MM.1S (cell line): ENCODE results near the gene DENND4B.

Experiments used
- DNase-seq: peaks from one replicate; pipeline ENCODE4 v3.0.0-alpha.2; 2015
- H2AFZ ChIP-seq: fragments of 300-600 bp; sonication (generic); 2 replicates; pipeline ENCODE4 v1.6.0; 2016; ENCODE audit warnings: antibody characterized with exemption, low read length
- H3F3A ChIP-seq: fragments of 300-600 bp; sonication (generic); 2 replicates; pipeline ENCODE4 v1.6.1; 2016; ENCODE audit warnings: mild to moderate bottlenecking, antibody characterized with exemption, low read length, moderate library complexity, mixed read lengths; ENCODE audit not compliant: insufficient read depth
- H3K27ac ChIP-seq: fragments of 300-600 bp; sonication (generic); 2 replicates; pipeline ENCODE4 v1.5.1; 2016; ENCODE audit warnings: mild to moderate bottlenecking, low read length
- H3K27me3 ChIP-seq: fragments of 300-600 bp; sonication (generic); replicated peaks from 2 replicates; pipeline ENCODE4 v1.6.0; 2016; ENCODE audit warnings: low read length; ENCODE audit not compliant: insufficient read depth
- H3K36me3 ChIP-seq: fragments of 300-600 bp; sonication (generic); replicated peaks from 2 replicates; pipeline ENCODE4 v1.6.1; 2016; ENCODE audit warnings: mild to moderate bottlenecking, low read length, mixed read lengths; ENCODE audit not compliant: insufficient read depth
- H3K4me1 ChIP-seq: fragments of 300-600 bp; sonication (generic); 2 replicates; pipeline ENCODE4 v1.6.1; 2016; ENCODE audit warnings: low read length, mixed read lengths
- H3K4me2 ChIP-seq: fragments of 300-600 bp; sonication (generic); 2 replicates; pipeline ENCODE4 v1.6.0; 2016; ENCODE audit warnings: low read depth, low read length
- H3K4me3 ChIP-seq: fragments of 300-600 bp; sonication (generic); 2 replicates; pipeline ENCODE4 v1.5.1; 2016; ENCODE audit warnings: low read length, mixed read lengths
- H3K79me2 ChIP-seq: fragments of 300-600 bp; sonication (generic); 2 replicates; pipeline ENCODE4 v1.6.1; 2016; ENCODE audit warnings: mixed run types, low read length, mixed read lengths
- H3K9ac ChIP-seq: fragments of 300-600 bp; sonication (generic); 2 replicates; pipeline ENCODE4 v1.6.1; 2016; ENCODE audit warnings: low read length, mixed read lengths
- H3K9me2 ChIP-seq: fragments of 300-600 bp; sonication (generic); replicated peaks from 2 replicates; pipeline ENCODE4 v1.6.1; 2016; ENCODE audit warnings: mild to moderate bottlenecking, low read length, mixed read lengths; ENCODE audit not compliant: insufficient read depth
- H3K9me3 ChIP-seq: fragments of 300-600 bp; sonication (generic); replicated peaks from 2 replicates; pipeline ENCODE4 v1.6.1; 2016; ENCODE audit warnings: mild to moderate bottlenecking, low read length, mixed read lengths; ENCODE audit not compliant: insufficient read depth
- H4K20me1 ChIP-seq: fragments of 300-600 bp; sonication (generic); 2 replicates; pipeline ENCODE4 v1.6.1; 2016; ENCODE audit warnings: mild to moderate bottlenecking, low read length, moderate library complexity, mixed read lengths; ENCODE audit not compliant: insufficient read depth
- EZH2 ChIP-seq: fragments of 300-600 bp; sonication (generic); optimal IDR thresholded peaks from 2 replicates; pipeline ENCODE3; 2017; ENCODE audit warnings: low read depth, mild to moderate bottlenecking, antibody characterized with exemption, low read length, mixed read lengths
- EZH2phosphoT487 ChIP-seq: fragments of 300-600 bp; sonication (generic); IDR thresholded peaks from 2 replicates; pipeline ENCODE4 v1.6.1; 2018; ENCODE audit warnings: antibody characterized with exemption, low read length
- TF ChIP-seq, protein P1 (sequence below): fragments of 300-600 bp; sonication (generic); IDR thresholded peaks from 2 replicates; pipeline ENCODE4 v1.5.1; 2016; ENCODE audit warnings: antibody characterized with exemption, low read length, mixed read lengths

The DENND4B gene

DNA sequence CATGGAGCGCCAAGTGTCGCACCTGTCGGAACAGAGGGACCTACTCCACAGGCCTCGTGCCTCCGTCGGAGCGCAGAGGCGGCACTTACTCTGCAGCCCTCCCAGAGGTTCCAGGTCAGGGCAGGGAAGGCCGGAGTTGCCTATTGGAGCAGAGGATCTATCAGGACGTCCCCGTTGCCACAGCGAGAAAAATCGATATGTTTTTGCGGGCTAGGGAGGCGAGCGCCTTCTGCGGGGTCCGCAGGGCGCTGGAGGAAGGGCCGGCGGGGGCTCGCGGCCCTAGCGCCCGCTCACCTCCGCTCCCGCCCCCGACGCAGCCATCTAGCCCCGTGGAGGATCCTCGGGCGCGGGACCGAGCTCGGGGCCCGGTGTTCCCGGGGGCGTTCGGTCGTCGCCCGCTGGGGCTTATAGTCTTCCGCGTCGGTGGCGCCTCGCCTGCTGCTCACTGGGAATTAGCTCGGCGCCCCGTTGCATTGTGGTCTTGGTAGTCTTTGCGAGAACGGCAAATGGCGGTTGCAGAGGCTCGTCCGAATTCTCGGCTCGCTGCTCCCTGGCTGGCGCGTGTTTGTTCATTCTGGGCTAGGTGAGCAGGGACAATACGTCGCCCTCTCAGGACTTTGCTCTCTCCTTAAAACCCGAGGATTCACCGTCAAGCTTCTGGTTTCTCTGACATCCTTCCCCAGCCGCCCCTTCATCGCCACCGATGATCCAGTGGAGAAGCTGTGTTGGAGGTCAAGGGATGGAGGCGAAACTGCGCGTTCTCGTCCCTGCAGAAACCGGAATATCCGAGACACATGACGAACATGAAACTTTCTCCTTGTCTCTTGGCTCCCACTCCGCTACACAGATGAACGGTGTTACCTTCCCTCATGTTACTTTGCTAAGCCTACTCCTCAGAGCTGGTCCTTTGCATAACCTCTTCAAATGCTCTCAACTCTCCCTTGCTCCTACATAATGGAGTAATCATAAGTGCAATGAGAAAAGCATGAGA, 31.0 kb upstream of the DENND4B start, which contains the start of gene JTB:
Gene JTB (minus strand): TSS at position 425 of the 991 bp plus-strand sequence. CDS start 422 bp downstream, at position 3.
- H3K9me3 ChIP-seq: no peaks in the 10 kb centered on the region
- H3K4me1 ChIP-seq: peaks cover 15% of the 10 kb centered on the region
- peak; percentile 94 for DNase-seq
- peak within 1 kb of the TSS; percentile 75 for H3K4me2 ChIP-seq
- no peaks in the 10 kb centered on the region for H4K20me1 ChIP-seq
- H3K4me3 ChIP-seq: peak within 1 kb of the TSS; percentile 82
- H3F3A ChIP-seq: peaks cover 6% of the 10 kb centered on the region
- H3K79me2 ChIP-seq: peaks cover 23% of the 10 kb centered on the region
- TF ChIP-seq EZH2: no peak
- TF ChIP-seq, protein P1, sequence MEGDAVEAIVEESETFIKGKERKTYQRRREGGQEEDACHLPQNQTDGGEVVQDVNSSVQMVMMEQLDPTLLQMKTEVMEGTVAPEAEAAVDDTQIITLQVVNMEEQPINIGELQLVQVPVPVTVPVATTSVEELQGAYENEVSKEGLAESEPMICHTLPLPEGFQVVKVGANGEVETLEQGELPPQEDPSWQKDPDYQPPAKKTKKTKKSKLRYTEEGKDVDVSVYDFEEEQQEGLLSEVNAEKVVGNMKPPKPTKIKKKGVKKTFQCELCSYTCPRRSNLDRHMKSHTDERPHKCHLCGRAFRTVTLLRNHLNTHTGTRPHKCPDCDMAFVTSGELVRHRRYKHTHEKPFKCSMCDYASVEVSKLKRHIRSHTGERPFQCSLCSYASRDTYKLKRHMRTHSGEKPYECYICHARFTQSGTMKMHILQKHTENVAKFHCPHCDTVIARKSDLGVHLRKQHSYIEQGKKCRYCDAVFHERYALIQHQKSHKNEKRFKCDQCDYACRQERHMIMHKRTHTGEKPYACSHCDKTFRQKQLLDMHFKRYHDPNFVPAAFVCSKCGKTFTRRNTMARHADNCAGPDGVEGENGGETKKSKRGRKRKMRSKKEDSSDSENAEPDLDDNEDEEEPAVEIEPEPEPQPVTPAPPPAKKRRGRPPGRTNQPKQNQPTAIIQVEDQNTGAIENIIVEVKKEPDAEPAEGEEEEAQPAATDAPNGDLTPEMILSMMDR: 0 out of 2 replicates have a peak, but pooled peaks have one; percentile 7
- H3K9ac ChIP-seq: peak within 1 kb of the TSS; percentile 81
- no peaks in the 10 kb centered on the region for H3K9me2 ChIP-seq
- peak within 1 kb of the TSS; percentile 96 for H2AFZ ChIP-seq
- peak within 1 kb of the TSS; percentile 31; the same call in 1 of the 2 replicates for H3K27ac ChIP-seq
- H3K36me3 ChIP-seq: peaks cover 12% of the 10 kb centered on the region
- H3K27me3 ChIP-seq: no peaks in the 10 kb centered on the region

DNA sequence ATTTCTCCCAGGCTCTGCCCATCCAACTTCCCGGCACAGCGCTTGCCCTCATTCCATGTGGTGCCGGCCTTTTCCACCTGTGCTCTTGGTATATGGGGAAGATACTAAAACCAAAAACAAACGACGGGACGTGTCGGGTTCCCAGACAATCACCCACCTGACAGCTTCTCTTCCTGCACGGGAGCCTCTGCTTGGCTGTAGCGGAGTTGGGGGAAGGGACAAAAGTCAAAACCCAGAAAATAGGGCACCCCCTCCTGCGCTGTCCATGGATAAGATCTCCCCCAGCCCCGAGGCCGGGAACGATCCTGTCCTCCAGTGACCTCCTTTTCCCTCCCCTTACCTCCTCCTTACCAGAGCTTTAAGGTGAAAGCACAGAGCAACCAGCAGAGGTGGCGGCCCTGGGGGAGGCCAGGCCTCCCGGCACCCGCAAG, 30.3 kb upstream of the DENND4B start:
- H3K79me2 ChIP-seq: peaks cover 23% of the 10 kb centered on the region
- peaks cover 12% of the 10 kb centered on the region for H3K36me3 ChIP-seq
- H3K9me3 ChIP-seq: no peaks in the 10 kb centered on the region
- peak overlapping the region; percentile 81 for H3K9ac ChIP-seq
- no peaks in the 10 kb centered on the region for H4K20me1 ChIP-seq
- TF ChIP-seq EZH2phosphoT487 (no peak), EZH2 (no peak)
- TF ChIP-seq, protein P1: no peak
- H3F3A ChIP-seq: peaks cover 11% of the 10 kb centered on the region
- peaks cover 21% of the 10 kb centered on the region for H3K4me1 ChIP-seq
- no peaks in the 10 kb centered on the region for H3K27me3 ChIP-seq
- H3K9me2 ChIP-seq: no peaks in the 10 kb centered on the region
- H3K27ac ChIP-seq: peak overlapping the region; percentile 31; the same call in 1 of the 2 replicates
- H2AFZ ChIP-seq: peak overlapping the region; percentile 96
- peak overlapping the region; percentile 75 for H3K4me2 ChIP-seq
- DNase-seq: no peak
- H3K4me3 ChIP-seq: peak overlapping the region; percentile 82

DNA sequence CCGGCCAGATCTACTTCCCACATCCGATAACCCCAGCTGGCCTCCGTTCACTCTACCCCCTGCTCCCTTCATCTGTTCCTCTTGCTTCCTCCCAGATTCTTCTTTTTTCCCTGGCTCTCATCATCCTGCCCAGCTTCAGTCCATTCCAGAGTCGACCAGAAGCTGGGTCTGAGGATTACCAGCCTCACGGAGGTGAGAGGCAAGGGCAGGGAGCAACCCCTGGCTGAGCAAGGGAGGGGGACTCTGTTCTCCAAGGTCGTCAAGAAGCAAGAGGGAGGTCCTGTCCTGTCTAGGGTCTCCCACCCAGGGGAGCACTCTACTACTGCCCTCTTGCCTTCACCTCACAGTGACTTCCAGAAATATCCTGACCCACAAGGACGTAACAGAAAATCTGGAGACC, 27.0 kb upstream of the DENND4B start:
- Histone ChIP-seq H3K4me3 (no peak overlapping the region), H3K79me2 (peaks cover 23% of the 10 kb centered on the region), H2AFZ (no peak overlapping the region), H3K9ac (no peak overlapping the region), H3K36me3 (peaks cover 12% of the 10 kb centered on the region), H3F3A (peaks cover 11% of the 10 kb centered on the region), H3K4me2 (no peak overlapping the region), H3K9me3 (no peaks in the 10 kb centered on the region), H3K4me1 (peaks cover 23% of the 10 kb centered on the region), H3K9me2 (no peaks in the 10 kb centered on the region), H3K27ac (no peak overlapping the region), H3K27me3 (no peaks in the 10 kb centered on the region), H4K20me1 (no peaks in the 10 kb centered on the region)
- no peak for TF ChIP-seq EZH2
- TF ChIP-seq, protein P1: no peak
- TF ChIP-seq EZH2phosphoT487: no peak
- no peak for DNase-seq
